GM21825 (cell line): ENCODE data around the gene NR5A1.

ENCODE experiments used
- ATAC-seq: cut with Tn5 transposase; IDR thresholded peaks from one replicate; pipeline ENCODE4 v1.9.1; 2021; ENCODE audit warnings: mild to moderate bottlenecking, moderate library complexity; ENCODE audit not compliant: unreplicated experiment

The NR5A1 gene

DNA sequence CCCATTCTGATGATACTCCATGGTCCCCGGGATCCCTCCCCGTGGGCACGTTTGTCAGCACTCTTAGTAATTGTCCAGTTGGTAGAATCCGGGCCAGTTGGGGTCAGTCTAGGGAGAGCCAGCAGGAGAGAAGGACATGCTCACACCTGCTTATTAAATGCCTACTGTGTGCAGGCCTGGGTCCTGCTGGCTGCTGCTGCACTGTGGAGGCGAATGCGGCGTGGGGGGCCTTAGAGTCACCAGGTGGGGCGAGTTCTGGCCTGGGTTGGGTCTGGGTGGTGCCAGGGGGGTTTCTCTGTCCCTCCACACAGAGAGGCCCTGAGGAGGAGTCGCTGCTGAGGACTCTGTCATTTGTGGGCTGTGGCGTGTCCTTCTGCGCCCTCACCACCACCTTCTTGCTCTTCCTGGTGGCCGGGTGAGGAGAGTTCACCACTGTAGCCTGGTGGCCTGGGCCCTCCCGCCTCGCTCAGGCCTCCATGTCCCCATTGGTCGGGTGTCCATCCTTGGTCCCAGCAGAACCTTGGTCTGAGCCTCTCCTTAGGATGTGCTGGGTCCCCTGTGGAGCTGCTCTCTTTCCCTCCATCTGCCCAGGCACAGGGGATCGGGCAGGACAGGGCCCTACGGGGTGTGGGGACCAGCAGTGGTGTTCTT is 39.7 kb downstream of the NR5A1 start:
- no peak for ATAC-seq

DNA sequence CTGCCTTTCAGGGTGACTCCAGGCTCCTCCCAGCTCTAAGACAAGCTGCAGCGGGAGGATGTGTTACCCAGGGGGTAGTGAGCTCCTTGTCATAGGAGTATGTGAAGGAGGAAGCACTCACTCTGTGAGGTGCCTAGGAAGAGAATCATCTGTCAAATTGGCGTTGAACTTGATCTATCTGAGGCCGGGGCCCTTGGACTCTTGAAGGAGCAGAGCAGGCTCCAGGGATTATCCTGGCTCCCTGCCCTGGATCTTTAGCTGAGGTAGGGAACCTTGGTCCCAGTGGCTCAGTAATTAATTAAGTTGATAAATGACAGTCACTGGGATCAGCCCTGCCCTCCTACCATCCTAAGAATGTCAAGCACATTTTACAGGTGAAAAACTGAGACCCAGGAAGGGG is 41.5 kb downstream of the NR5A1 start:
- ATAC-seq, result no peak

DNA sequence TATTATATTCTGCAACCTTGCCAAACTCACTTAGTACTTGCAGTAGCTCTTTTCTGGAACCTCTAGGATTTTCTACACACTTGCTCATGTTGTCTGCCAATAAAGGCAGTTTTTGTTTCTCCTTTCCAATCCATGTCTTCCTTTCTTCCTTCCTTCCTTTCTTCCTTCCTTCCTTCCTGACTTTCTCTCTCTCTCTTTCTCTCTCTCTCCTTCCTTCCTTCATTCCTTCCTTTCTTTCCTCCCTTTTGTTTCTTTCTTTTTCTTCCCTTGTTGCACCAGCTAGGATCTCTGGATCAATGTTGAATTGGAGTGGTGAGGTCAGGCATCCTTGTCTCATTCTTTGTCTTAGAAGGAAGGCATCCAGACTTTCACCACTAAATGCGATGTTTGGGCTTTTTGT is 44.5 kb downstream of the NR5A1 start:
- no peak for ATAC-seq

- no peak for ATAC-seq
Observed at GRCh38 chr9:124458441-124458840, 48.8 kb downstream of the NR5A1 start.

DNA sequence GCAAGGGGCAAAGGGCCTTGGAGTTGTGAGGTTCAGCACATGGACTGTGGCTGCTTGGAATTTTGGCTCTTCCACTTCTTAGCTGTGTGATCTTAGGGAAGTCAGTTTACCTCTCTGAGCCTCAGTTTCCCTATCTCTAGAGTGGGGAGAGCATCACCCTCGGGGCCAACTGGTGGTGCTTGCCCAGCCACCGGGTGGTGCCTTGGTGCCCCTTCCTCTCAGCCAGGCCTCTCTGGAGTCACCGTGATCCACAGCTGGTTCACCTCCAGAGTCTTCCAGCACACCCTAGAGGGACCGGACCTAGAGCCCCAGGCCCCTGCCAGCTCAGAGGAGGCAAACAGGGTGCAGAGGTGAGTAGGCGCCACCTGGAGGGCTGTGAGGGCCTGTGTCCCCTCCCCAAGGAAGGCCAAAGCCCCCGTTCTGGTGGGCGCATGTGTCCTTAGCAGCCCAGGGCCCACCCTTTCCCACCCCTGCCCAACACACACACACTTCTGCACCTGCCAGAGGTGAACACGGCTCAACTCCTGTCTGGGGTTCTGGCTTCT is 49.2 kb downstream of the NR5A1 start:
- ATAC-seq, result no peak

DNA sequence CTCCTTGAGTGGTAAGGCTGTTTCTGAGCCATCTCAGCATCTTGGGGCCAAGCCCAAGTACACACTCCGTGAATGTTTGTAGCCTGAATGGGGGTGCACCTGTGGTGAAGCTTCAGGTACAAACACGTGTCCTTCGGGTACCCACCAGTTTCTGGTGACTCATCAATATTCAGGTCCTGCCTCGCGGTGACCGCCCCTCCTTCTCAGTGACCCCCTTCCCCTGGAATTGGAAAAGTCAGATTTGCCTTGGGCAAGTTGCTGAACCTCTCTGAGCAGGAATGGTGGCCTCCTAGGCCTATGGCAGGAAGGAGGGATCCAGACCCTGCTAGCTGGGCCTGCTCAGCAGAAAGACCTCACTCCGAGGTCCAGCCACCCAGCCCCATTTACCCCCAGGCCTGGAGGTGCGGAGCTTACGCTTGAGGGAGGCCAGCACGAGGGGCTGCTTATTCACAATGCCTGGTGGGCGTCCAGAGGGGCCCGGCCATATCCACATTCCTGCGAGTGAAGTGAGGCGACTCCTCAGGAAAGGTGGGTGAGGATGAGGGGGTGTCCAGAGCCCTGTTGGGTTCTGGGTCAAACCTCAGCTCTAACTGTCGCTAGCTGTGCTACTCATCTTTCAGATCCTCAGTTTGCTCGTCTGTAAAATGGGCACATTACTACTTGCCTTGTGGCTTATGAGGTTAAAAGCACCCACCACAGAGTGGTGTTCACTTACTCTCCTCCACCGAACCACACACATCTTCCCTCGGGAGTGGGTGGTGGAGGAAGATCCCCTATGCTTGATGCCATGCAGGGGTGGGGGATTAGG is 49.9 kb downstream of the NR5A1 start:
- no peak for ATAC-seq

DNA sequence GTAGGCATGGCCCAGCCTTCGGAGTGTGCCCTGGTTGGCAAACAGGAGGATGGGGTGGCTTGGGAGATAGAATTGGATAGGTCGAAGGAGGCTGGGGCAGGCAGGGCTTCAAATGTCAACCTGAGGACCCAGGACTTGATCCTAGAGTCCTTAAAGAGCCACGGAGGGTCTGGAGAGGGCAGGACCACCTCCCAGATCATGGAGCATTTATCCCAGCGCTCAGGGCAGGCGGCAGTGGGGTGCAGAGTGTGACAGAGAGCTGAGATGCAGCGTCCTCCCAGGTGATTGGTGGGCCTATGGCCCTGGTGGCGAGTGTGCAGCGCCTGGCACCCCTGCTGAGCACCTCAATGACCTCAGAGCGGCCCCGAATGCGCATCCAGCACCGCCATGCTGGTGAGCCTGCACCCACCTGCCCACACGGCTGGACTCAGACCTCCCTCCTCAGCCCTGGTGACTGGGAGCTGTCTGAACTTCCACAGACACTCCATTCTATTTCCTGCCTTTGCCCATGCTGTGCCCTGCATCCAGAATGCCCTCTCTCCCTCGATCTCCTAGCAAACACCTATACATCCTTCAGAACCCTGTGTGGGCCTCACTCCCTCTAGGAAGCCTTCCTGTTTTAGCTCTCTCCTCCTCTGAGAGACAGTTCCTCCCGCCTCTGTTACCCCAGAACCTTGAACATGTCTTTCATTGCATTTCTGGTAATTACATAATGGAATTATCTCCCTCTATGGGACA is 50.7 kb downstream of the NR5A1 start:
- no peak for ATAC-seq

GRCh38 chr9:124455820-124456219 is 51.4 kb downstream of the NR5A1 start:
- no peak for ATAC-seq

DNA sequence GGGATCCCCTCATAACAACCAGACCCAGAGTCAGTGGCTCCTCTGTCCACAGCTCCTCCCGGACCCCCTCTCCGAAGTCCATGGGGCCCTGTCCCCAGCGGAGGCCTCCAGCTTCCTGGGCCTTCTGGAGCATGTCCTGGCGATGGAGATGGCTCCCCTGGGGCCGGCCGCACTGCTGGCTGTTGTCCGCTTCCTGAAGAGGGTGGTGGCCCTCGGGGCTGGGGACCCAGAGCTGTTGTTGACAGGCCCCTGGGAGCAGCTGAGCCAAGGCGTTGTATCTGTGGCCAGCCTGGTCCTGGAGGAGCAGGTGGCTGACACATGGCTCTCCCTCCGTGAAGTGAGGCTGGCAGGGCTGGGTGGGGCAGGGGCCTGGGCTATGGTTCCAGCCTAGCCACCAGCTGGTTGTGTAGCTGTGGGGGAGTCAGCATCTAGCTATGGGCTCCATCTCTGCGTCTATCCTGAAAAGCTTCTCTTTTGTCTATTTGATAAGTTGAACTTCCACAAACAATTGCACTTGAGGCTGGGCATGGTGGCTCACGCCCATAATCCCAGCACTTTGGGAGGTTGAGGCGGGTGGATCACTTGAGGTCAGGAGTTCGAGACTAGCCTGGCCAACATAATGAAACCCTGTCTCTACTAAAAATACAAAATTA is 52.3 kb downstream of the NR5A1 start:
- ATAC-seq, result no peak

GRCh38 chr9:124454296-124454695 is 52.9 kb downstream of the NR5A1 start:
- no peak for ATAC-seq

DNA sequence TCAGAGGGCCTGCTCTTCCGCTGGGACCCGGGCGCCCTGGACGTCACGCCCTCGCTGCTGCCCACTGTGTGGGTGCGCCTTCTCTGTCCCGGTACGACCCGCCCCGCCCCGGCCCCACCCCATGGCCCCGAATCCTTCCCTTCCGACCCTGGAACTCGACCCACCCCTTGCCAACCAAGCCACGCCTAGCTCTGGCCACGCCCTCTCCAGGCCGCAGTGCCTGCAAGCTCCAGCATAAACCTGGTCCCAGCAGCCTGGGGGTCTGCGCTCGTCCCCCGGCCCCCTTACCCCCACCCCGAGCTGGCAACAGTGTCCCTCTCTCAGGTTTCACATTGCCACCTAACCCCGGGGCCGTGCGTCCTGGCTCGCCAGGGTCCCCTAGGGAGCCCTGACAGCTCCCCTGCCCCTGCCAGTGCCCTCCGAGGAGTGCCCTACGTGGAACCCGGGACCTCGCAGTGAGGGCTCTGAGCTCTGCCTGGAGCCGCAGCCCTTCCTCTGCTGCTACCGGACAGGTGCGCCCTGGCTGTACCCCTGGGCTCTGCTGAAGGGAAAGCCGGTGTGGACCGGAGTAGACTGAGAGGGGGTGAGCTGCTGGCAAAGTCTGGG is 53.5 kb downstream of the NR5A1 start:
- no peak for ATAC-seq

GRCh38 chr9:124452841-124453585 is 54.2 kb downstream of the NR5A1 start:
- ATAC-seq, result no peak

DNA sequence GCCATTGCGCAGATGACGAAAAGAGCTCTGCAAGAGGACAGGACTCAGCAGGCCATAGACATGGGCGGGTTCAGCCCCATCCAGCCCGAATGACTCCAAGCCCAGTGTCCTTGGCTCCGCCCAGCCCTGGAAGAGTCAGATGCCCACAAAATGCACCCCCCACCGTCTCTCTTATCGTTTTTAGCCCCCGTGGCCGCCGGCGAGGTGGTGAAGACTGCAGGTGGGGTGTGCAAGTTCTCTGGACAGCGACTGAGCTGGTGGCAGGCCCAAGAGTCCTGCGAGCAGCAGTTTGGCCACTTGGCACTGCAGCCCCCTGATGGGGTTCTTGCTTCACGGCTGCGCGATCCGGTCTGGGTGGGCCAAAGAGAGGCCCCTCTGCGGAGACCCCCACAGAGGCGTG is 54.9 kb downstream of the NR5A1 start:
- ATAC-seq, result no peak

- no peak for ATAC-seq
Observed at GRCh38 chr9:124450931-124451661, 56.1 kb downstream of the NR5A1 start.

GRCh38 chr9:124450241-124450924 is 56.8 kb downstream of the NR5A1 start, which contains the start of gene ADGRD2:
ADGRD2 (plus strand) TSS chr9:124450451; CDS start chr9:124451667, 1,216 bp downstream.
- no peak for ATAC-seq

DNA sequence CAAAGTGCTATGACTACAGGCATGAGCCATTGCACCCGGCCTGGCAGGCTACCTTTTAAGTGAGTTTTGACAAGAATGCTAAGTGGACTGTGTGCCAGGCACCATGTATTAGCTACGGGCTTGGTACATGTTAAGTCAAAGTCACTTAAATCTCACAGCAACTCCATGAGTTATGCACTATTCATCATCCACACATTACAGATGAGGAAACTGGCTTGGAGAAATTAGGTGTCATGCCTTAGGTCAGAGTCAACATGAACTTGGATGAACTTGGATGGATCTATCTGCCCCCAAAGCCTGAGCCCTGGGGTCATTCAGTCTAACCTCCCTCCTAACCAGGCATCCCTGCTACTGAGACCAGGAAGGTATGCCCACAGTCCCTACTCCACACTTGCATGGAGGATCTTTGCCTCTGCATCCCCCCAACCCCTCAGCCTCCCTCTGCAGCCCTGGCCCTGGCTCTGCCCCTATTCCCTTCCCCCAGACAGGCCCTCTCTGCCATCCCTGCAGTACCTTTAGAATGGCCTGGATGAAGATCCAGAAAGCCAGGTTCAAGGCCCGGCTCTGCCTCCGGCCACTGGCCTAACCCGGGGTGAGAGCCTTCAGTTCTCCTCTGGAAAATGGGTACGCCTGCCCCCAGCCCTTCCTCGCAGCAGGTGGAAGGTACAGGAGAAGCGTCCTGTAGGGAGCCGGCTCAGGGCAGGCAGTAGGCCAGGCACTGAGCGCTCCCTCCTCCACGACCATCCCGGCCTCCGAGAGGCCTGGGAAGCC is 57.6 kb downstream of the NR5A1 start:
- ATAC-seq, result no peak

DNA sequence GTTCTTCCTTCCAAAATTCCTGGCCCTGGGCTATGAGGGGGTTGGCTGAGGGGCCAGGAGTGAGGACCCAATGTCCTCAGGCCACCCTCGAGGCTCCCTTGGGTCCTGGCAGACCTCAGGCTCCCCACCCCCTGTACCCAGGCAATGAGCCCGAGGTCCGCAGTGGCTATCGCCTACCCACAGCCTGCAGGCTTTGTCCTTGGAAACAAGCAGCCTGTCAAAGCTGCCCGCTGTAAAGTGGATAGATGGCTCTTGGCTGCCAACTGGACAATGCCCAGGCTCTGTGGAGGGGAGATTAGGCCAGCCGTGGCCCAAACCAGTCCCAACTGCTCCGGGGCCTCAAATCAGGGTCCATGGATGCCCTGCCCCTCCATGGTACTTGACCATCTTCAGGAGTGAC is 59.2 kb downstream of the NR5A1 start:
- ATAC-seq, result no peak

GRCh38 chr9:124447297-124447661 is 59.9 kb downstream of the NR5A1 start:
- ATAC-seq, result no peak
